K562 (cell line): Measurements from ENCODE around the gene LBHD2. TPM values are rescaled to one million over a fixed set of nuclear protein-coding genes. Genes with fewer than 3 reads are reported as not detected.
"Not testable (repeated sequence)": the region's sequence is repeated elsewhere in the genome, so short reads cannot be mapped to it uniquely, and the experiment has no call there.

Source experiments
- ATAC-seq: fragments of 200-7000 bp; cut with Tn5 transposase; 3 replicates; pipeline ENCODE4 v1.9.1; 2020; ENCODE audit warnings: moderate library complexity
- BruUV-seq: library from RNA; stranded (reverse); fragments of 400-500 nt; replicated peaks from 2 replicates; lab custom pipeline; 2021; lab: Mats Ljungman, UMichigan
- CTCF ChIA-PET: fragments of 300-600 bp; formaldehyde crosslinking; extraction: SDS; loops from one replicate; lab custom pipeline; 2021; ENCODE audit warnings: low intra/inter-chr PET ratio; lab: Yijun Ruan, JAX
- POLR2A ChIA-PET: fragments of 300-600, 350-650 bp; sonication (Branson Sonifier 250); formaldehyde crosslinking; extraction: SDS; loops from one replicate; lab custom pipeline; 2021; ENCODE audit warnings: antibody characterized with exemption, inconsistent platforms; lab: Yijun Ruan, JAX
- DNase-seq, 4 experiments: peaks; one replicate each; pipeline versions ENCODE4 v3.0.0 to v3.0.0-alpha.2; 2011 to 2018; ENCODE audit warnings: low spot score in 3 of 4, mixed read lengths in 3 of 4; ENCODE audit errors: extremely low read depth in 1 of 4
- FAIRE-seq: peaks from 2 replicates; lab custom pipeline; 2011; peaks lifted over from hg19 to GRCh38; lab: Jason Lieb, UNC
- H2AFZ ChIP-seq: 2 replicates; pipeline ENCODE4 v1.6.0; 2011; ENCODE audit warnings: low read depth, low read length, control low read depth, inconsistent platforms
- H3K27ac ChIP-seq: fragments of 200-600 bp; 3 replicates; pipeline ENCODE4 v1.8.0; 2011; ENCODE audit warnings: low read depth, mild to moderate bottlenecking, control low read depth, inconsistent platforms, low read length, moderate library complexity, mixed read lengths; ENCODE audit errors: extremely low read depth
- H3K27me3 ChIP-seq, 2 experiments: fragments of 300-600 bp in 1 of 2; 2 replicates in 1 of 2; 3 replicates in 1 of 2; pipeline versions ENCODE4 v1.6.0 to v1.8.0; 2011; ENCODE audit warnings: inconsistent platforms in 2 of 2, low read length in 2 of 2, mild to moderate bottlenecking in 1 of 2, mixed read lengths in 1 of 2, moderate library complexity in 1 of 2; ENCODE audit not compliant: control insufficient read depth in 2 of 2, insufficient read depth in 2 of 2
- H3K36me3 ChIP-seq: fragments of 300-600 bp; 3 replicates; pipeline ENCODE4 v1.8.0; 2011; ENCODE audit warnings: mild to moderate bottlenecking, low read length, inconsistent platforms; ENCODE audit not compliant: control insufficient read depth, insufficient read depth
- H3K4me1 ChIP-seq, 2 experiments: fragments of 200-600 bp in 1 of 2; replicated peaks in 1 of 2; 2 replicates in 1 of 2; 3 replicates in 1 of 2; pipeline versions ENCODE4 v1.5.1 to v1.8.0; 2011; ENCODE audit warnings: inconsistent platforms in 2 of 2, low read length in 2 of 2, mild to moderate bottlenecking in 1 of 2, mixed read lengths in 1 of 2, moderate library complexity in 1 of 2; ENCODE audit not compliant: control insufficient read depth in 2 of 2, insufficient read depth in 2 of 2
- H3K4me2 ChIP-seq: 2 replicates; pipeline ENCODE4 v1.6.1; 2011; ENCODE audit warnings: low read length, control low read depth, inconsistent platforms, mixed read lengths; ENCODE audit not compliant: insufficient read depth
- H3K4me3 ChIP-seq: fragments of 200-600 bp; sonication (generic), shearing (Covaris generic); 2 replicates; pipeline ENCODE4 v1.5.1; 2016; ENCODE audit warnings: control low read depth, inconsistent platforms
- H3K79me2 ChIP-seq: fragments of 200-600 bp; 3 replicates; pipeline ENCODE4 v1.8.0; 2011; ENCODE audit warnings: low read length, inconsistent platforms; ENCODE audit not compliant: control insufficient read depth, insufficient read depth
- H3K9ac ChIP-seq, 2 experiments: 2 replicates each; pipeline versions ENCODE4 v1.6.0 to v1.6.1; 2011; ENCODE audit warnings: low read depth in 2 of 2, low read length in 2 of 2, control low read depth in 1 of 2, inconsistent platforms in 1 of 2, mild to moderate bottlenecking in 1 of 2, mixed read lengths in 1 of 2; ENCODE audit not compliant: insufficient read depth in 1 of 2
- H3K9me1 ChIP-seq: one replicate; pipeline ENCODE4 v1.6.0; 2011; ENCODE audit warnings: inconsistent platforms, mild to moderate bottlenecking, low read length, moderate library complexity; ENCODE audit not compliant: control insufficient read depth, insufficient read depth
- H3K9me3 ChIP-seq: replicated peaks from 2 replicates; pipeline ENCODE4 v1.5.1; 2011; ENCODE audit warnings: low read depth, low read length, inconsistent platforms; ENCODE audit not compliant: control insufficient read depth, insufficient read depth
- H4K20me1 ChIP-seq: replicated peaks from 2 replicates; pipeline ENCODE4 v1.6.1; 2011; ENCODE audit warnings: low read length, inconsistent platforms, mixed read lengths; ENCODE audit not compliant: control insufficient read depth, insufficient read depth
- HMGN3 ChIP-seq: IDR thresholded peaks from 2 replicates; pipeline ENCODE4 v1.6.1; 2011; ENCODE audit warnings: borderline replicate concordance, low read depth, mild to moderate bottlenecking, mixed read lengths, low read length; ENCODE audit not compliant: insufficient read length; ENCODE audit errors: extremely low read depth
- PHTF2 ChIP-seq: fragments of 250-450 bp; sonication (Bioruptor Pico); IDR thresholded peaks from 2 replicates; pipeline ENCODE4 v1.5.0; 2021; ENCODE audit warnings: mild to moderate bottlenecking
- PTTG1 ChIP-seq: fragments of 450-650 bp; IDR thresholded peaks from 2 replicates; pipeline ENCODE4 v1.6.1; 2016; ENCODE audit warnings: low read depth, mild to moderate bottlenecking, missing genetic modification characterization, missing compliant biosample characterization
- SPI1 ChIP-seq: IDR thresholded peaks from 2 replicates; pipeline ENCODE4 v1.6.1; 2011; ENCODE audit warnings: low read depth, low read length, control low read depth, borderline replicate concordance
- ZFP30 ChIP-seq: fragments of 250-450 bp; sonication (Bioruptor Pico); IDR thresholded peaks from 2 replicates; pipeline ENCODE4 v1.8.0; 2022; ENCODE audit warnings: moderate library complexity, mild to moderate bottlenecking, inconsistent platforms, borderline replicate concordance
- WGBS: fragments of 100-300 bp; shearing (Covaris generic); methylation state at CpG from one replicate; pipeline ENCODE4 v1.1.6; 2016; ENCODE audit warnings: low coverage, mixed read lengths; ENCODE audit not compliant: insufficient coverage; ENCODE audit errors: missing lambda C conversion rate; 5-methylcytosine and 5-hydroxymethylcytosine counted together
- in situ Hi-C: fragments of 300-500 bp; cut with MboI; formaldehyde crosslinking; loops from 4 replicates; pipeline ENCODE4 v1.15.0; 2018; ENCODE audit warnings: inconsistent platforms, mixed read lengths
- intact Hi-C: fragments of 100-400 bp; cut with micrococcal nuclease; formaldehyde crosslinking; loops from 2 replicates; pipeline ENCODE4 v1.14.2; 2022
- polyA plus RNA-seq, 8 experiments: library from polyadenylated mRNA; depleted of rRNA in 4 of 8; stranded (reverse) in 5 of 8; unstranded in 3 of 8; fragments of >200 nt; fragmentation: Nextera tagmentation in 2 of 8; fragmentation: Illumina TruSeq in 1 of 8; extraction: Ambion mirVana in 2 of 8; extraction: Trizol in 1 of 8; gene quantifications; 2 replicates each; pipeline versions ENCODE4 v1.2.1 to v1.2.3, GENCODE V29; 2011 to 2014; ENCODE audit warnings: inconsistent platforms in 1 of 8, missing spikeins in 1 of 8
- total RNA-seq, 7 experiments: library from RNA; depleted of rRNA in 6 of 7; stranded (reverse); fragments of >200 nt in 6 of 7; fragmentation: Illumina TruSeq in 2 of 7; extraction: Trizol in 2 of 7; gene quantifications; 2 replicates each; pipeline versions ENCODE4 v1.2.1 to v1.2.3, GENCODE V29; 2011 to 2021; ENCODE audit warnings: low replicate concordance in 1 of 7
- TF ChIP-seq, protein P1 (sequence below): sonication (generic); formaldehyde crosslinking; IDR thresholded peaks from 2 replicates; pipeline ENCODE4 v1.8.0; 2023; ENCODE audit warnings: mild to moderate bottlenecking, missing genetic modification reagents

LBHD2 gene
- total and polyA plus RNA-seq, 9 of the 15 experiments (the other 6 are each of a cell fraction or from before 2014, with no cell fraction given) = not detected

DNA sequence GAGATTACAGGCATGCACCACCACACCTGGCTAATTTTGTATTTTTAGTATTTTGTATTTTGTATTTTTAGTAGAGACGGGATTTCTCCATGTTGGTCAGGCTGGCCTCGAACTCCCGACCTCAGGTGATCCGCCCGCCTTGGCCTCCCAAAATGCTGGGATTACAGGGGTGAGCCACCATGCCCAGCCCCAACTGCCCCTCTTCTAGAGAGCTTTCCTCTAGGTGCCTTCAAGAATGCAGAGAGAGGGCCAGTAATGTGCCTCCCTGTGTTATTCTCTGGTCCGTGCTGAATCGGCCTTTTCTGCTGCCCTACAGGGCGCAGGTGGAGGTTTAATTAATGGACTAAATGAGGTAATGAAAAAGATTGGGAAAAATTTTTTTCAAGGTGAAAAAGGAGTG, 35.5 kb downstream of the LBHD2 start:
- in situ Hi-C loops, H2AFZ ChIP-seq, H3K4me3 ChIP-seq, H4K20me1 ChIP-seq, ATAC-seq, FAIRE-seq, H3K9ac ChIP-seq, BruUV-seq, intact Hi-C loops, H3K27me3 ChIP-seq, H3K36me3 ChIP-seq, H3K4me2 ChIP-seq, DNase-seq, H3K9me3 ChIP-seq, POLR2A ChIA-PET, CTCF ChIA-PET, H3K9me1 ChIP-seq: not testable (repeated sequence)
- H3K4me1 ChIP-seq = peaks cover 41 to 83% of the 10 kb centered on the region in 2 experiments
- 0 out of 2 replicates have a peak, but pooled peaks have one; percentile 6 for TF ChIP-seq PTTG1 (tag)
- 73% methylated on average over 3 of the region's 8 CpGs for WGBS
- peaks cover 11% of the 10 kb centered on the region for H3K79me2 ChIP-seq
- H3K27ac ChIP-seq = peak overlapping the region; percentile 36; the same call in 2 of the 3 replicates

DNA sequence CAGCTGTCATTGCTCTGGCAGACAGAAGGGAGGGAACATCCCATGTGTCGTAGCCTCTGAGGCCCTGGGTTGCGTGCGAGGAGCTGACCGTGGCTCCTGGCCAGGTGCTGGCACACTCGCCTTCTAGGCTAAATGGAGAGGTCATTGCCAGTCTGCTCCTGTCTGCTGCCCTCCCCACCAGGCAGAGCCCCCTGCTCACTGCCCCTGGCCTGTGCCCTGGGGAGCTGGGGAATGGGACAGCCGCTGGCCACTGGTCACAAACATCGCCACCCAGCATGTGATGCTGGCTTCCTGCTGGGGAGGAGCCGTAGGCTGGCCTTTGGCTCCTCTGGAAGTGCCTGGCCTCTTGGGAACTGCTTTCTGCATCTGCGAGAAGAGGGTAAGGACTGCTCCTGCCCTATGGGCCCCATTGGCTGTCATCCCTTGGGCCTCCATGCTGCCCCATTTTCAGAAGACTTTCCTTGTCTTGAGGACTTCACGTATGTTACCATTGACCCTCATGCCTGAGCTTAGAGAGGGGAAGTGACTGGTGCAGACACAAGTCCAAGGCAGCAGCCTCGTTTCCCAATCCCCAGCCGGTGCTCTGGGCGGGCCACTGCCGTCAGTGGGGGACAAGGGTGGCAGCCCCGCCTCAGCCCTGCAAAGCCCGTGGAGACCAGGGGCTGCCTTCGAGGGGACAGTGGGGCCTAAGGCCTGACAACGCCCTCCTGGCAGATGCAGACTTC, 37.3 kb downstream of the LBHD2 start:
- peaks cover 21% of the 10 kb centered on the region for H3K79me2 ChIP-seq
- DNase-seq (no peak), ATAC-seq (no peak), FAIRE-seq (no peak)
- H3K4me3 ChIP-seq = no peak overlapping the region
- H3K4me2 ChIP-seq = no peak overlapping the region
- TF ChIP-seq PHTF2 = no peak
- TF ChIP-seq, protein P1, sequence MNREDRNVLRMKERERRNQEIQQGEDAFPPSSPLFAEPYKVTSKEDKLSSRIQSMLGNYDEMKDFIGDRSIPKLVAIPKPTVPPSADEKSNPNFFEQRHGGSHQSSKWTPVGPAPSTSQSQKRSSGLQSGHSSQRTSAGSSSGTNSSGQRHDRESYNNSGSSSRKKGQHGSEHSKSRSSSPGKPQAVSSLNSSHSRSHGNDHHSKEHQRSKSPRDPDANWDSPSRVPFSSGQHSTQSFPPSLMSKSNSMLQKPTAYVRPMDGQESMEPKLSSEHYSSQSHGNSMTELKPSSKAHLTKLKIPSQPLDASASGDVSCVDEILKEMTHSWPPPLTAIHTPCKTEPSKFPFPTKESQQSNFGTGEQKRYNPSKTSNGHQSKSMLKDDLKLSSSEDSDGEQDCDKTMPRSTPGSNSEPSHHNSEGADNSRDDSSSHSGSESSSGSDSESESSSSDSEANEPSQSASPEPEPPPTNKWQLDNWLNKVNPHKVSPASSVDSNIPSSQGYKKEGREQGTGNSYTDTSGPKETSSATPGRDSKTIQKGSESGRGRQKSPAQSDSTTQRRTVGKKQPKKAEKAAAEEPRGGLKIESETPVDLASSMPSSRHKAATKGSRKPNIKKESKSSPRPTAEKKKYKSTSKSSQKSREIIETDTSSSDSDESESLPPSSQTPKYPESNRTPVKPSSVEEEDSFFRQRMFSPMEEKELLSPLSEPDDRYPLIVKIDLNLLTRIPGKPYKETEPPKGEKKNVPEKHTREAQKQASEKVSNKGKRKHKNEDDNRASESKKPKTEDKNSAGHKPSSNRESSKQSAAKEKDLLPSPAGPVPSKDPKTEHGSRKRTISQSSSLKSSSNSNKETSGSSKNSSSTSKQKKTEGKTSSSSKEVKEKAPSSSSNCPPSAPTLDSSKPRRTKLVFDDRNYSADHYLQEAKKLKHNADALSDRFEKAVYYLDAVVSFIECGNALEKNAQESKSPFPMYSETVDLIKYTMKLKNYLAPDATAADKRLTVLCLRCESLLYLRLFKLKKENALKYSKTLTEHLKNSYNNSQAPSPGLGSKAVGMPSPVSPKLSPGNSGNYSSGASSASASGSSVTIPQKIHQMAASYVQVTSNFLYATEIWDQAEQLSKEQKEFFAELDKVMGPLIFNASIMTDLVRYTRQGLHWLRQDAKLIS (CRISPR knock-in tag) = no peak
- TF ChIP-seq ZFP30 (CRISPR knock-in tag) = no peak
- TF ChIP-seq HMGN3 = peak; percentile 35
- 0 out of 2 replicates have a peak, but pooled peaks have one; percentile 16 for TF ChIP-seq SPI1
- intact Hi-C loops = no loop called here
- no peak overlapping the region for H2AFZ ChIP-seq
- no peaks in the 10 kb centered on the region for H4K20me1 ChIP-seq
- ChIA-PET CTCF (no interaction called here), POLR2A (interaction anchor here (0.6 to 1.0 kb wide), 2 partner anchors 16 to 746 kb away, joined by 3 to 4 read pairs; no protein-coding TSS in a partner anchor)
- no peaks in the 10 kb centered on the region for H3K27me3 ChIP-seq
- peak overlapping the region in 1 of 2 experiments; percentile 56; a peak in 2 of 4 replicates for H3K9ac ChIP-seq
- no peaks in the 10 kb centered on the region for H3K9me3 ChIP-seq
- WGBS = 78% methylated on average over 9 of the region's 18 CpGs
- peaks cover 35 to 87% of the 10 kb centered on the region in 2 experiments for H3K4me1 ChIP-seq
- in situ Hi-C loops = no loop called here
- no peaks in the 10 kb centered on the region for H3K9me1 ChIP-seq
- no TSS peak for BruUV-seq
- H3K27ac ChIP-seq = no peak overlapping the region
- peaks cover 11% of the 10 kb centered on the region; the same call in 1 of the 3 replicates for H3K36me3 ChIP-seq
